SW480 (cell line): ENCODE measurements around the gene PCNX1.

ENCODE experiments used
- DNase-seq: peaks from one replicate; pipeline ENCODE4 v3.0.0-alpha.2; 2016; ENCODE audit warnings: low spot score

Gene PCNX1

GRCh38 chr14:71163050-71163841 is 256.0 kb downstream of the PCNX1 start:
- no peak for DNase-seq

- no peak for DNase-seq
Measured at GRCh38 chr14:71163842-71164629, 256.8 kb downstream of the PCNX1 start.
